Central memory CD8-positive, alpha-beta T cell (primary cell): Measurements from ENCODE around the gene NAV3.

ENCODE experiments used
- ATAC-seq: fragments of 150-1000 bp; cut with Tn5 transposase; replicated peaks from 2 replicates; pipeline ENCODE4 v1.10.0; 2022; ENCODE audit warnings: mild to moderate bottlenecking, moderate FRiP score, moderate number of reproducible peaks; ENCODE audit not compliant: poor library complexity, severe bottlenecking; ENCODE audit errors: extremely low read depth
- DNase-seq, 2 donors: peaks; one replicate each; pipeline ENCODE4 v3.0.0; 2021; ENCODE audit warnings: low spot score in 2 of 2
- H3K27ac Mint-ChIP-seq: one replicate; pipeline ENCODE4 v1.8.0; 2022; ENCODE audit warnings: low read depth, mild to moderate bottlenecking, moderate library complexity, mixed read lengths
- H3K27me3 Mint-ChIP-seq: one replicate; pipeline ENCODE4 v1.8.0; 2022; ENCODE audit warnings: mixed read lengths
- H3K36me3 Mint-ChIP-seq: one replicate; pipeline ENCODE4 v1.8.0; 2022; ENCODE audit warnings: mild to moderate bottlenecking, moderate library complexity, mixed read lengths; ENCODE audit not compliant: insufficient read depth
- H3K4me1 Mint-ChIP-seq: one replicate; pipeline ENCODE4 v1.8.0; 2022; ENCODE audit warnings: mixed read lengths
- H3K4me3 Mint-ChIP-seq: one replicate; pipeline ENCODE4 v1.8.0; 2022; ENCODE audit warnings: mild to moderate bottlenecking, moderate library complexity, mixed read lengths
- H3K9me3 Mint-ChIP-seq: one replicate; pipeline ENCODE4 v1.8.0; 2022; ENCODE audit warnings: mixed read lengths

Gene NAV3

GRCh38 chr12:78050790-78051189, 220.1 kb downstream of the NAV3 start:
- no peak overlapping the region for H3K4me3 Mint-ChIP-seq
- H3K27ac Mint-ChIP-seq = no peak overlapping the region
- H3K27me3 Mint-ChIP-seq = no peaks in the 10 kb centered on the region
- no peaks in the 10 kb centered on the region for H3K4me1 Mint-ChIP-seq
- peaks cover 17% of the 10 kb centered on the region for H3K9me3 Mint-ChIP-seq
- no peaks in the 10 kb centered on the region for H3K36me3 Mint-ChIP-seq
- DNase-seq (no peak), ATAC-seq (no peak)

DNA sequence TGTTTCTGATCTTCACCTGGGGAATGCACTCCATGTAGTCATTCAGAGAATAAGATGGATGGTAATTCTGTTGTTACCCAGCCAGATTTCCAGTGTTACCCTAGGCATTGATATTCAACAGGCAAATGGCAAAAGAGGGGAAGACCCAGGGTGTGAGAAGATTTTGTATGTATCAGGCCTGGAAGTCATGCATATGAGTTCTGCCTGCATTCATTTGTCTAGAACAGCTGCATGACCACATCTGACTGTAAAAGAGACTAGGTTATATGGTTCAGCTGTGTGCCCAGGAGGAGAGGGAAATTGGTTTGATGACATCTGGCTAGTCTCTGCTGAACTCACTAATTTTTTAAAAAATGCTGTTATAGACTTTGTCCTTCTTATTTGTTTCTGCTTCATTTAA, 224.9 kb downstream of the NAV3 start:
- H3K36me3 Mint-ChIP-seq = no peaks in the 10 kb centered on the region

GRCh38 chr12:78057075-78057474, 226.4 kb downstream of the NAV3 start:
- no peak for DNase-seq
- H3K4me3 Mint-ChIP-seq = no peak overlapping the region
- H3K9me3 Mint-ChIP-seq = peaks cover 10% of the 10 kb centered on the region
- H3K4me1 Mint-ChIP-seq = no peaks in the 10 kb centered on the region
- ATAC-seq = no peak
- H3K27ac Mint-ChIP-seq = no peak overlapping the region
- H3K36me3 Mint-ChIP-seq = no peaks in the 10 kb centered on the region
- H3K27me3 Mint-ChIP-seq = no peaks in the 10 kb centered on the region

More for the DNA sequence above, 224.9 kb downstream of the NAV3 start:
- DNase-seq = no peak
- H3K4me1 Mint-ChIP-seq = no peaks in the 10 kb centered on the region
- H3K4me3 Mint-ChIP-seq = no peak overlapping the region
- no peaks in the 10 kb centered on the region for H3K27me3 Mint-ChIP-seq
- no peak overlapping the region for H3K27ac Mint-ChIP-seq
- ATAC-seq = no peak
- peaks cover 10% of the 10 kb centered on the region for H3K9me3 Mint-ChIP-seq

- Mint-ChIP-seq H3K27me3 (no peaks in the 10 kb centered on the region), H3K9me3 (peaks cover 10% of the 10 kb centered on the region), H3K36me3 (no peaks in the 10 kb centered on the region), H3K4me1 (no peaks in the 10 kb centered on the region), H3K27ac (no peak overlapping the region), H3K4me3 (no peak overlapping the region)
- ATAC-seq (no peak), DNase-seq (no peak)
Measured at GRCh38 chr12:78060186-78060585, 229.5 kb downstream of the NAV3 start.

DNA sequence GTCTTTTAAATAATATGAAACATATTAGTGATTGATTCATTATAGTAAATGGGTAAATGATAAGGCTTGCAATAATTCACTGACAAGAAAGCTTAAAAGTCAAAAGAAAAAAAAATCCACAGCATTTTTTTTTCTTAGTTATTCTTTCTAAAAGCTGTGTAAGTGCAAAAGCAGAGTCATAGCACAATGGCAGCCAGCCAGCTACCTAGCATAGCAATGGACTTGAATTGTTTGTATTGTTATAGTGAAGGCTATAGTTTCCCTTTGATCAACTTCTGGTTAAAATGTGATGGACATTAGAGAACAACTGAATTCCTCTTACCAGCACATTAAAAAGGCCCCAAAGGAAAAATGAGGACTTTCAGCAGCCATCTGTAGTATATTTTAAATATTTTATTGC, 232.1 kb downstream of the NAV3 start:
- Mint-ChIP-seq H3K27ac (no peak overlapping the region), H3K9me3 (peaks cover 11% of the 10 kb centered on the region), H3K4me1 (no peaks in the 10 kb centered on the region), H3K36me3 (no peaks in the 10 kb centered on the region), H3K4me3 (no peak overlapping the region), H3K27me3 (no peaks in the 10 kb centered on the region)
- DNase-seq = no peak
- ATAC-seq = no peak

DNA sequence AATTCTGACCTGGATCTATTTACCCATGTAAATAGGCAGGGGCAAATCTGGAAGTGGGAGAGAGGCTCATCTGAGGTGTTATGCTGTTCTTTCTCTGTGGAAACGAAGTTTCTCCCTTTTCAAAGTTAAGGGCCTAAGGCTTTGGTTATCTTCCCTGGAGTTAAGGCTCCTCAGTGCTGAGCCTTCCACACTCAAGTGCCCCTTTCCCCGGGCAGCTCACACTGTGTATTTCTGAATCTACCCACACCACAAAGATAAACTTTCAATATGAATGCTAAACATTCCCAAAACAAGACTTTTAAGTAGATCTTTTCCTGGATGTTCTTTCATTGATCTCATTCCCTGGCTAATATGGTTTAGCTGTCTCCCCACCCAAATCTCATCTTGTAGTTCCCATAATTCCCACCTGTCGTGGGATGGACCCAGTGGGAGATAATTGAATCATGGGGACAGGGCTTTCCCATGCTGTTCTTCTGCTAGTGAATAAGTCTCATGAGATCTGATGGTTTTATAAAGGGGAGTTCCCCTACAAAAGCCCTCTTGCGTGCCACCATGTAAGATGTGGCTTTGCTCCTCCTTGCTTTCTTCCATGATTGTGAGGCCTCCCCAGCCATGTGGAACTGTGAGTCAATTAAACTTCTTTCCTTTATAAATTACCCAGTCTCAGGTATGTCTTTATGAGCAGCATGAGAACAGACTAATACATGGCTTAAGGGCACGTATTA, 251.1 kb downstream of the NAV3 start:
- DNase-seq = no peak
- Mint-ChIP-seq H3K36me3 (no peaks in the 10 kb centered on the region), H3K4me1 (no peaks in the 10 kb centered on the region), H3K27ac (no peak overlapping the region), H3K9me3 (peaks cover 16% of the 10 kb centered on the region), H3K4me3 (no peak overlapping the region), H3K27me3 (no peaks in the 10 kb centered on the region)
- no peak for ATAC-seq

DNA sequence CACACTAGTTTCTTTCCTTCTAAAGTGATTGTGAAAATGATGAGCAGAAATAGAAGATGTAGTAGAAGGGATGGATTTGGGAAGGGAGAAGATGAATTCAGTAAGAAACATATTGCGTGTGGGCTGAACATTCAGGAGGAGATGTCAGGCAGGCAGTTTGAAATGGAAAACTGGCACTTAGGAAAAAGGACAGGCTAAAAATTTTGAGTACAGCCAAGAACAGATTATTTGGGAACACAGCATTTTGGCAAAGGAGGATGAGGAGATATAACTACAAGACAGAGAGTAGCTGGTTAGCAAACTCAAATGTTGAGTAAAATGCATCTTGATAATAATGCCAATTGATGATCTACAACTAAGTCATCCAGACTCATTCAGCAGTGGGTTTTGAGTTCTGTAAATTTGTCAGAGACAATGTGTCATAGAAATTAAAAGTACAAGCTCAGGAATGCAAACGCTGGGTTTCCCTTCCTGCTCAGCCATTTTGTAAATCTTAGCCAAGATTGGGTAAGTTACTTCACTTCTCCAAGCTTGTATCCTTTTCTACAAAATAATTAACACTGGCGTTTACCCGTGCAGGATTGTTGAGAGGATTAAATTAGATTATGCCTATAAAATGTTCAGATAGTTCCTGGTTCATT, 255.0 kb downstream of the NAV3 start:
- no peak overlapping the region for H3K4me3 Mint-ChIP-seq
- no peak for ATAC-seq
- H3K4me1 Mint-ChIP-seq = no peaks in the 10 kb centered on the region
- no peaks in the 10 kb centered on the region for H3K27me3 Mint-ChIP-seq
- no peak overlapping the region for H3K27ac Mint-ChIP-seq
- no peaks in the 10 kb centered on the region for H3K36me3 Mint-ChIP-seq
- no peak for DNase-seq
- peaks cover 12% of the 10 kb centered on the region for H3K9me3 Mint-ChIP-seq

DNA sequence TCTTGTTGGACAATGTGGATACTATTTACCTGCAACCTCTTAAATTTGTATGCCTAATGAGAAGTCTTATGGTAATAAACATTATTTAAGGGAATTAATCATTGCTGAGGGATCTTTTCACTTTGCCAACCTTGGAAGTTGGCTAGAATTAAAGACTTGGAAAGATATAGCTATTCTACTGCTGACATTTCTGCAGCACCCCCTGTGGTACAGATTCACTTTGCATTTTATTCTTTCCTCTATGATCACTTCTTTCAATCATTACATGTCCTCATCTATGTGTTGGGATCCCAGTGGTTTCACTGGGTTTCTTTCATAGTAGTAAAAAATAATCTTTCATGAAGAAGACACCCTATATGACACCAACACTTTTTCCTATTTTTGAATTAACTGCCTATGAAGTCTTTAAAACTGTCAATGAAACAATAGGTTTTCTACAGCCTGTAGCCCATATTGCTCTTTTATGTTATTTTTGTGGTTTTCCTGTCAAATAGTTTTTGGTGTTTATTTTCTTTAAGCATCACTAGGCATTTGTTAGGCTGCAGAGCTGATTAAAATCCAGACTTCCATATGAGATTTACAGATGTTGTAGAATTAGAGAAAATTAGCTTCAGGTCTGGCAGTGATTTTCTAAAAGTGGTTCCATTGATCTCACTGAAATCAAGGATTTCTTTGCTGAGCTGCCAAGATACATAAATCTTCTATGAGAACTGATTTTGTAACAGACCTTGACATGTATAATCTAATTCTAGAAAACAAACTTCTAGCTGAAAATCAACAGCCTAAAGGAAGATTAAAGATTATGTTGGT, 256.1 kb downstream of the NAV3 start:
- no peak overlapping the region for H3K4me3 Mint-ChIP-seq
- DNase-seq (no peak), ATAC-seq (no peak)
- no peaks in the 10 kb centered on the region for H3K27me3 Mint-ChIP-seq
- peaks cover 9% of the 10 kb centered on the region for H3K9me3 Mint-ChIP-seq
- no peak overlapping the region for H3K27ac Mint-ChIP-seq
- H3K36me3 Mint-ChIP-seq = no peaks in the 10 kb centered on the region
- H3K4me1 Mint-ChIP-seq = no peaks in the 10 kb centered on the region

GRCh38 chr12:78087363-78087675, 256.6 kb downstream of the NAV3 start:
- Mint-ChIP-seq H3K9me3 (peaks cover 10% of the 10 kb centered on the region), H3K4me1 (no peaks in the 10 kb centered on the region)

GRCh38 chr12:78088391-78088832, 257.7 kb downstream of the NAV3 start:
- no peaks in the 10 kb centered on the region for H3K36me3 Mint-ChIP-seq
- no peak for DNase-seq
- H3K9me3 Mint-ChIP-seq = peaks cover 10% of the 10 kb centered on the region
- no peak overlapping the region for H3K4me3 Mint-ChIP-seq
- no peak for ATAC-seq
- H3K27me3 Mint-ChIP-seq = no peaks in the 10 kb centered on the region
- H3K27ac Mint-ChIP-seq = no peak overlapping the region
- H3K4me1 Mint-ChIP-seq = no peaks in the 10 kb centered on the region

More at GRCh38 chr12:78087363-78087675, 256.6 kb downstream of the NAV3 start:
- Mint-ChIP-seq H3K4me3 (no peak overlapping the region), H3K36me3 (no peaks in the 10 kb centered on the region), H3K27me3 (no peaks in the 10 kb centered on the region), H3K27ac (no peak overlapping the region)
- ATAC-seq = no peak
- DNase-seq = no peak

- Mint-ChIP-seq H3K4me1 (no peaks in the 10 kb centered on the region), H3K4me3 (no peak overlapping the region), H3K9me3 (peaks cover 12% of the 10 kb centered on the region), H3K36me3 (no peaks in the 10 kb centered on the region), H3K27me3 (no peaks in the 10 kb centered on the region), H3K27ac (no peak overlapping the region)
- no peak for DNase-seq
- ATAC-seq = no peak
Measured at GRCh38 chr12:78090266-78090665, 259.6 kb downstream of the NAV3 start.

DNA sequence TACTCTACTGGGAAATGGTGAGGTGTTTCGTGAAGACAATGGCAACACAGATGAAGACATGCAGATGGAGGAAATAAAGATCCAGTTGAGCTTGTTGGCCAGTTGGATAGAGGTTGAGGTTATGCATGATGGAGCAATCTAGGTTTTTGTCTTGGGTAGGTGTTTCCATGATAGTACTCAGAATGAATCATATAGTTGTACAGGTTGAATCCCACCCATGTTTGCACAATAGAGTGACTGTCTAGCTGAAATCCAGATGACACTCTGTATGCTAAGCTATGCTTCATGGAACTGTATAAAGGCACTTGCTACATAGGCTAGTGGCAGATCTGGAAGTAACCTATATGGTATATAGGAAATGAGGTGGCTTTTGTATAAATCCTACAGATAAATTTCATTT, 264.9 kb downstream of the NAV3 start:
- no peaks in the 10 kb centered on the region for H3K4me1 Mint-ChIP-seq
- no peak for ATAC-seq
- H3K27ac Mint-ChIP-seq = no peak overlapping the region
- H3K4me3 Mint-ChIP-seq = no peak overlapping the region
- DNase-seq = no peak
- H3K36me3 Mint-ChIP-seq = no peaks in the 10 kb centered on the region
- no peaks in the 10 kb centered on the region for H3K27me3 Mint-ChIP-seq
- peaks cover 17% of the 10 kb centered on the region for H3K9me3 Mint-ChIP-seq
